H1 (cell line): ENCODE measurements around the gene TMEM108. TPM values are rescaled to one million over a fixed set of nuclear protein-coding genes. Genes with fewer than 3 reads are reported as not detected.

Experiments
- CTCF ChIA-PET: fragments of 300-600 bp; sonication (Branson Sonifier 250); formaldehyde crosslinking; loops from one replicate; lab custom pipeline; 2021; ENCODE audit not compliant: partially characterized antibody; lab: Charles Lee
- POLR2A ChIA-PET: fragments of 300-600 bp; sonication (Branson Sonifier 250); formaldehyde crosslinking; loops from one replicate; lab custom pipeline; 2021; ENCODE audit warnings: inconsistent platforms; ENCODE audit not compliant: partially characterized antibody; lab: Charles Lee
- DNase-seq, 2 experiments: peaks; one replicate each; pipeline versions ENCODE4 v3.0.0 to v3.0.0-alpha.2; 2010 to 2022; ENCODE audit warnings: low spot score in 2 of 2, low read depth in 1 of 2, mixed read lengths in 1 of 2
- FAIRE-seq: peaks from 2 replicates; lab custom pipeline; 2011; peaks lifted over from hg19 to GRCh38; lab: Jason Lieb, UNC
- H2AFZ ChIP-seq: 2 replicates; pipeline ENCODE4 v1.8.1; 2012; ENCODE audit warnings: low read length, inconsistent platforms
- H2AK5ac ChIP-seq: 2 replicates; pipeline ENCODE4 v1.6.1; 2013; ENCODE audit warnings: low read depth, low read length
- H2BK120ac ChIP-seq: replicated peaks from 2 replicates; pipeline ENCODE3; 2013; ENCODE audit warnings: low read depth, low read length, inconsistent platforms
- H2BK12ac ChIP-seq: 2 replicates; pipeline ENCODE4 v1.6.1; 2013; ENCODE audit warnings: low read depth, low read length
- H2BK15ac ChIP-seq: 2 replicates; pipeline ENCODE4 v1.6.1; 2013; ENCODE audit warnings: low read length
- H2BK20ac ChIP-seq: 2 replicates; pipeline ENCODE4 v1.6.1; 2013; ENCODE audit warnings: low read length
- H2BK5ac ChIP-seq: 2 replicates; pipeline ENCODE4 v1.6.1; 2013; ENCODE audit warnings: low read depth, low read length
- H3K14ac ChIP-seq: 2 replicates; pipeline ENCODE4 v1.6.1; 2013; ENCODE audit warnings: inconsistent platforms; ENCODE audit not compliant: insufficient read length
- H3K18ac ChIP-seq: 2 replicates; pipeline ENCODE4 v1.6.1; 2013; ENCODE audit warnings: low read length; ENCODE audit errors: extremely low read depth
- H3K23ac ChIP-seq: 2 replicates; pipeline ENCODE4 v1.6.1; 2013; ENCODE audit warnings: inconsistent platforms; ENCODE audit not compliant: insufficient read length
- H3K23me2 ChIP-seq: 2 replicates; pipeline ENCODE4 v1.6.1; 2013; ENCODE audit warnings: low read depth, low read length
- H3K27ac ChIP-seq: 2 replicates; pipeline ENCODE4 v1.6.1; 2011; ENCODE audit warnings: low read depth, low read length, inconsistent platforms
- H3K27me3 ChIP-seq, 4 experiments: replicated peaks in 1 of 4; 1 replicate in 1 of 4; 2 replicates in 3 of 4; pipeline versions ENCODE4 v1.6.1 to v1.8.1; 2011 to 2013; ENCODE audit warnings: low read length in 3 of 4, mild to moderate bottlenecking in 3 of 4, inconsistent platforms in 2 of 4, mixed read lengths in 2 of 4, moderate library complexity in 1 of 4; ENCODE audit not compliant: control insufficient read depth in 3 of 4, insufficient read depth in 3 of 4; ENCODE audit errors: extremely low read depth in 1 of 4
- H3K36me3 ChIP-seq, 4 experiments: 2 replicates each; pipeline versions ENCODE4 v1.6.1 to v1.8.1; 2011 to 2013; ENCODE audit warnings: mild to moderate bottlenecking in 4 of 4, low read length in 3 of 4, moderate library complexity in 2 of 4, control low read depth in 1 of 4, inconsistent platforms in 1 of 4; ENCODE audit not compliant: insufficient read depth in 4 of 4, control insufficient read depth in 2 of 4
- H3K4ac ChIP-seq: replicated peaks from 2 replicates; pipeline ENCODE3; 2013; ENCODE audit warnings: low read length, low read depth, mixed read lengths, inconsistent platforms; ENCODE audit not compliant: insufficient read length
- H3K4me1 ChIP-seq, 4 experiments: replicated peaks in 1 of 4; 1 replicate in 1 of 4; 2 replicates in 3 of 4; pipeline versions ENCODE4 v1.6.1 to v1.8.1; 2011 to 2013; ENCODE audit warnings: low read length in 3 of 4, inconsistent platforms in 2 of 4, mixed read lengths in 1 of 4; ENCODE audit not compliant: insufficient read depth in 4 of 4, control insufficient read depth in 3 of 4
- H3K4me2 ChIP-seq, 2 experiments: 2 replicates each; pipeline versions ENCODE4 v1.6.1 to v1.8.1; 2011 to 2013; ENCODE audit warnings: low read depth in 2 of 2, low read length in 2 of 2, control low read depth in 1 of 2, inconsistent platforms in 1 of 2, mild to moderate bottlenecking in 1 of 2; ENCODE audit not compliant: insufficient read depth in 1 of 2
- H3K4me3 ChIP-seq, 4 experiments: fragments of 200-600, 300-600 bp in 1 of 4; sonication (generic), shearing (Covaris generic), sonication (Bioruptor Twin) in 1 of 4; 2 replicates each; pipeline versions ENCODE4 v1.5.1 to v1.8.1; 2011 to 2016; ENCODE audit warnings: low read length in 4 of 4, low read depth in 3 of 4, control low read depth in 2 of 4, inconsistent platforms in 2 of 4, mild to moderate bottlenecking in 2 of 4, mixed read lengths in 1 of 4, moderate library complexity in 1 of 4; ENCODE audit not compliant: insufficient read depth in 2 of 4; ENCODE audit errors: extremely low read depth in 1 of 4
- H3K56ac ChIP-seq: replicated peaks from 2 replicates; pipeline ENCODE3; 2013; ENCODE audit warnings: low read depth, mild to moderate bottlenecking, mixed read lengths, low read length, inconsistent platforms; ENCODE audit not compliant: insufficient read length
- H3K79me1 ChIP-seq: 2 replicates; pipeline ENCODE4 v1.6.1; 2013; ENCODE audit warnings: low read depth, low read length, control low read depth
- H3K79me2 ChIP-seq, 2 experiments: 2 replicates each; pipeline versions ENCODE4 v1.6.1 to v1.8.1; 2012 to 2013; ENCODE audit warnings: low read length in 2 of 2, mild to moderate bottlenecking in 2 of 2, inconsistent platforms in 1 of 2; ENCODE audit not compliant: insufficient read depth in 2 of 2, control insufficient read depth in 1 of 2
- H3K9ac ChIP-seq, 4 experiments: replicated peaks in 1 of 4; 1 replicate in 1 of 4; 2 replicates in 3 of 4; pipeline versions ENCODE4 v1.6.1 to v1.8.1; 2011 to 2013; ENCODE audit warnings: low read depth in 3 of 4, low read length in 3 of 4, control low read depth in 2 of 4, mild to moderate bottlenecking in 2 of 4, moderate library complexity in 2 of 4, inconsistent platforms in 1 of 4; ENCODE audit errors: extremely low read depth in 1 of 4
- H3K9me3 ChIP-seq, 2 experiments: 2 replicates each; pipeline versions ENCODE4 v1.6.1 to v1.8.1; 2012 to 2013; ENCODE audit warnings: mild to moderate bottlenecking in 2 of 2, moderate library complexity in 2 of 2, control low read depth in 1 of 2, inconsistent platforms in 1 of 2, low read depth in 1 of 2, low read length in 1 of 2, mixed read lengths in 1 of 2; ENCODE audit not compliant: insufficient read depth in 2 of 2
- H4K20me1 ChIP-seq, 2 experiments: replicated peaks in 1 of 2; 2 replicates each; pipeline versions ENCODE3 to v1.8.1; 2011 to 2013; ENCODE audit warnings: inconsistent platforms in 2 of 2, low read length in 2 of 2, mild to moderate bottlenecking in 1 of 2; ENCODE audit not compliant: insufficient read depth in 2 of 2, control insufficient read depth in 1 of 2
- H4K5ac ChIP-seq: 2 replicates; pipeline ENCODE4 v1.6.1; 2013; ENCODE audit warnings: low read length, low read depth, mixed read lengths, inconsistent platforms; ENCODE audit not compliant: insufficient read length
- H4K8ac ChIP-seq: 2 replicates; pipeline ENCODE4 v1.8.0; 2013; ENCODE audit warnings: mild to moderate bottlenecking, moderate library complexity, low read length, inconsistent platforms; ENCODE audit not compliant: insufficient read depth; ENCODE audit errors: extremely low read depth
- H4K91ac ChIP-seq: replicated peaks from 2 replicates; pipeline ENCODE3; 2013; ENCODE audit warnings: low read length, mixed read lengths, inconsistent platforms; ENCODE audit not compliant: insufficient read length
- ATF2 ChIP-seq: IDR thresholded peaks from 2 replicates; pipeline ENCODE4 v1.6.1; 2012; ENCODE audit warnings: low read length, inconsistent platforms
- JUND ChIP-seq: IDR thresholded peaks from 2 replicates; pipeline ENCODE4 v1.6.1; 2011; ENCODE audit warnings: mild to moderate bottlenecking, improper control_type of control experiment, low read length
- NANOG ChIP-seq: IDR thresholded peaks from 2 replicates; pipeline ENCODE4 v1.6.1; 2011; ENCODE audit warnings: low read length, low read depth, mild to moderate bottlenecking, inconsistent platforms; ENCODE audit not compliant: insufficient read depth, poor library complexity, severe bottlenecking
- POLR2A ChIP-seq, 2 experiments: IDR thresholded peaks; 1 replicate in 1 of 2; 2 replicates in 1 of 2; pipeline ENCODE4 v1.6.1; 2011; ENCODE audit warnings: low read depth in 2 of 2, low read length in 2 of 2, mild to moderate bottlenecking in 2 of 2; ENCODE audit errors: control extremely low read depth in 1 of 2
- SIN3A ChIP-seq, 2 experiments: IDR thresholded peaks in 1 of 2; conservative IDR thresholded peaks in 1 of 2; 2 replicates each; pipeline ENCODE4 v1.6.1; 2011 to 2012; ENCODE audit warnings: low read length in 2 of 2, improper control_type of control experiment in 1 of 2, low read depth in 1 of 2, mild to moderate bottlenecking in 1 of 2
- SIRT6 ChIP-seq: IDR thresholded peaks from one replicate; pipeline ENCODE4 v1.7.1; 2012; ENCODE audit warnings: low read length, inconsistent platforms
- SP1 ChIP-seq: IDR thresholded peaks from 2 replicates; pipeline ENCODE4 v1.6.1; 2011; ENCODE audit warnings: low read depth, low read length
- SP2 ChIP-seq: IDR thresholded peaks from 2 replicates; pipeline ENCODE4 v1.6.1; 2012; ENCODE audit warnings: mild to moderate bottlenecking, low read length, inconsistent platforms
- SP4 ChIP-seq: IDR thresholded peaks from 2 replicates; pipeline ENCODE4 v1.6.1; 2012; ENCODE audit warnings: low read length, inconsistent platforms
- TAF1 ChIP-seq: IDR thresholded peaks from 2 replicates; pipeline ENCODE4 v1.6.1; 2011; ENCODE audit warnings: mild to moderate bottlenecking, low read depth, low read length
- TAF7 ChIP-seq: optimal IDR thresholded peaks from 2 replicates; pipeline ENCODE3; 2011; ENCODE audit warnings: low read depth, mild to moderate bottlenecking, inconsistent platforms, low read length, moderate library complexity, borderline replicate concordance
- TEAD4 ChIP-seq: IDR thresholded peaks from 2 replicates; pipeline ENCODE4 v1.6.1; 2012; ENCODE audit warnings: low read depth, low read length, inconsistent platforms, mixed read lengths
- WGBS, 2 experiments: shearing (Covaris generic) in 1 of 2; methylation state at CpG; one replicate each; pipeline versions ENCODE4 v1.1.6 to v1.1.7; 2013 to 2015; ENCODE audit warnings: low lambda C conversion rate in 2 of 2, mixed read lengths in 2 of 2, inconsistent platforms in 1 of 2, low coverage in 1 of 2, missing lambda C conversion rate in 1 of 2; ENCODE audit not compliant: insufficient replicate concordance in 2 of 2, insufficient coverage in 1 of 2, insufficient read length in 1 of 2; ENCODE audit errors: extremely low coverage in 1 of 2, missing lambda C conversion rate in 1 of 2; 5-methylcytosine and 5-hydroxymethylcytosine counted together
- polyA plus RNA-seq, 7 experiments: library from polyadenylated mRNA; depleted of rRNA in 3 of 7; stranded (reverse) in 5 of 7; unstranded in 2 of 7; fragments of >200 nt in 5 of 7; fragments of 200-250 nt in 2 of 7; gene quantifications; 1 replicate in 5 of 7; 2 replicates in 1 of 7; 4 replicates in 1 of 7; pipeline versions ENCODE4 v1.2.1 to v1.2.3, GENCODE V29; 2011 to 2013; ENCODE audit warnings: missing spikeins in 2 of 7, mixed read lengths in 2 of 7
- total RNA-seq: library from RNA; stranded (reverse); fragmentation: NEBNext Ultra II Directional; extraction: Animal tissue kit (Norgen Biotek cat#: 25700); gene quantifications from 2 replicates; pipeline ENCODE4 v1.2.1, GENCODE V29; 2021
- TF ChIP-seq, protein P1 (sequence below): IDR thresholded peaks from 2 replicates; pipeline ENCODE4 v1.6.1; 2011; ENCODE audit warnings: low read length, improper control_type of control experiment

Gene TMEM108
- total and polyA plus RNA-seq, 2 of the 8 experiments (the other 6 are each of a cell fraction or from before 2014, with no cell fraction given), result 14.3 to 16.2 TPM

- H2BK20ac ChIP-seq, result no peak overlapping the region
- POLR2A ChIA-PET, result no interaction called here
- no peak overlapping the region for H2AFZ ChIP-seq
- H3K27me3 ChIP-seq, result no peaks in the 10 kb centered on the region
- no peak overlapping the region for H2BK120ac ChIP-seq
- peaks cover 0 to 4% (median 0%) of the 10 kb centered on the region in 4 experiments; a peak in 2 of 7 replicates for H3K4me1 ChIP-seq
- CTCF ChIA-PET, result no interaction called here
- no peak overlapping the region for H4K91ac ChIP-seq
- H2AK5ac ChIP-seq, result no peak overlapping the region
- FAIRE-seq (no peak), DNase-seq (no peak)
- no peak overlapping the region for H3K56ac ChIP-seq
- H3K27ac ChIP-seq, result no peak overlapping the region
- no peak overlapping the region for H2BK5ac ChIP-seq
- no peak overlapping the region for H3K23ac ChIP-seq
- H3K14ac ChIP-seq, result no peak overlapping the region
- no peaks in the 10 kb centered on the region for H3K9me3 ChIP-seq
- peaks cover 0 to 5% (median 2%) of the 10 kb centered on the region in 4 experiments; a peak in 3 of 8 replicates for H3K36me3 ChIP-seq
- H3K79me2 ChIP-seq, result peaks cover 0 to 28% of the 10 kb centered on the region in 2 experiments; a peak in 2 of 4 replicates
- WGBS, 2 experiments, result 96% methylated on average over 2 of the region's 2 CpGs; no CpG with 5 or more reads in 1 of the 2 experiments
- no peak overlapping the region for H3K18ac ChIP-seq
- no peak overlapping the region for H3K9ac ChIP-seq
- no peak overlapping the region for H2BK12ac ChIP-seq
- no peak overlapping the region for H2BK15ac ChIP-seq
- H3K4ac ChIP-seq, result no peak overlapping the region
- no peak overlapping the region for H4K8ac ChIP-seq
- no peaks in the 10 kb centered on the region for H4K20me1 ChIP-seq
- no peak overlapping the region for H3K4me3 ChIP-seq
- no peaks in the 10 kb centered on the region for H3K79me1 ChIP-seq
- H4K5ac ChIP-seq, result no peak overlapping the region
- H3K23me2 ChIP-seq, result no peaks in the 10 kb centered on the region
- H3K4me2 ChIP-seq, result no peak overlapping the region
- TF ChIP-seq ATF2 (no peak), POLR2A (IDR thresholded peaks at IDR 0.05; ENCODE audit: control extremely low read depth in 1 of 2, low read depth in 2 of 2, low read length in 2 of 2) (no peak), SP4 (no peak), TEAD4 (no peak), SIRT6 (no peak), SIN3A (conservative IDR thresholded peaks at IDR 0.05 in 1 of 2, IDR thresholded peaks at IDR 0.05 in 1 of 2; ENCODE audit: low read depth in 1 of 2, low read length in 2 of 2) (no peak), NANOG (no peak), TAF1 (no peak), JUND (no peak), TAF7 (no peak), SP1 (no peak), SP2 (no peak)
- TF ChIP-seq, protein P1, sequence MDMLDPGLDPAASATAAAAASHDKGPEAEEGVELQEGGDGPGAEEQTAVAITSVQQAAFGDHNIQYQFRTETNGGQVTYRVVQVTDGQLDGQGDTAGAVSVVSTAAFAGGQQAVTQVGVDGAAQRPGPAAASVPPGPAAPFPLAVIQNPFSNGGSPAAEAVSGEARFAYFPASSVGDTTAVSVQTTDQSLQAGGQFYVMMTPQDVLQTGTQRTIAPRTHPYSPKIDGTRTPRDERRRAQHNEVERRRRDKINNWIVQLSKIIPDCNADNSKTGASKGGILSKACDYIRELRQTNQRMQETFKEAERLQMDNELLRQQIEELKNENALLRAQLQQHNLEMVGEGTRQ, result no peak
These were observed 11.3 kb downstream of the TMEM108 start for GRCh38 chr3:133049491-133049890.
